GM19023 (cell line): ENCODE results near the gene FAM169A.
"Not testable (repeated sequence)": the region's sequence is repeated elsewhere in the genome, so short reads cannot be mapped to it uniquely, and the experiment has no call there.

ENCODE experiments used
- ATAC-seq: cut with Tn5 transposase; IDR thresholded peaks from one replicate; pipeline ENCODE4 v1.9.1; 2021; ENCODE audit warnings: mild to moderate bottlenecking, moderate library complexity; ENCODE audit not compliant: unreplicated experiment

Gene FAM169A, protein sequence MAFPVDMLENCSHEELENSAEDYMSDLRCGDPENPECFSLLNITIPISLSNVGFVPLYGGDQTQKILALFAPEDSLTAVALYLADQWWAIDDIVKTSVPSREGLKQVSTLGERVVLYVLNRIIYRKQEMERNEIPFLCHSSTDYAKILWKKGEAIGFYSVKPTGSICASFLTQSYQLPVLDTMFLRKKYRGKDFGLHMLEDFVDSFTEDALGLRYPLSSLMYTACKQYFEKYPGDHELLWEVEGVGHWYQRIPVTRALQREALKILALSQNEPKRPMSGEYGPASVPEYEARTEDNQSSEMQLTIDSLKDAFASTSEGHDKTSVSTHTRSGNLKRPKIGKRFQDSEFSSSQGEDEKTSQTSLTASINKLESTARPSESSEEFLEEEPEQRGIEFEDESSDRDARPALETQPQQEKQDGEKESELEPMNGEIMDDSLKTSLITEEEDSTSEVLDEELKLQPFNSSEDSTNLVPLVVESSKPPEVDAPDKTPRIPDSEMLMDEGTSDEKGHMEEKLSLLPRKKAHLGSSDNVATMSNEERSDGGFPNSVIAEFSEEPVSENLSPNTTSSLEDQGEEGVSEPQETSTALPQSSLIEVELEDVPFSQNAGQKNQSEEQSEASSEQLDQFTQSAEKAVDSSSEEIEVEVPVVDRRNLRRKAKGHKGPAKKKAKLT

DNA sequence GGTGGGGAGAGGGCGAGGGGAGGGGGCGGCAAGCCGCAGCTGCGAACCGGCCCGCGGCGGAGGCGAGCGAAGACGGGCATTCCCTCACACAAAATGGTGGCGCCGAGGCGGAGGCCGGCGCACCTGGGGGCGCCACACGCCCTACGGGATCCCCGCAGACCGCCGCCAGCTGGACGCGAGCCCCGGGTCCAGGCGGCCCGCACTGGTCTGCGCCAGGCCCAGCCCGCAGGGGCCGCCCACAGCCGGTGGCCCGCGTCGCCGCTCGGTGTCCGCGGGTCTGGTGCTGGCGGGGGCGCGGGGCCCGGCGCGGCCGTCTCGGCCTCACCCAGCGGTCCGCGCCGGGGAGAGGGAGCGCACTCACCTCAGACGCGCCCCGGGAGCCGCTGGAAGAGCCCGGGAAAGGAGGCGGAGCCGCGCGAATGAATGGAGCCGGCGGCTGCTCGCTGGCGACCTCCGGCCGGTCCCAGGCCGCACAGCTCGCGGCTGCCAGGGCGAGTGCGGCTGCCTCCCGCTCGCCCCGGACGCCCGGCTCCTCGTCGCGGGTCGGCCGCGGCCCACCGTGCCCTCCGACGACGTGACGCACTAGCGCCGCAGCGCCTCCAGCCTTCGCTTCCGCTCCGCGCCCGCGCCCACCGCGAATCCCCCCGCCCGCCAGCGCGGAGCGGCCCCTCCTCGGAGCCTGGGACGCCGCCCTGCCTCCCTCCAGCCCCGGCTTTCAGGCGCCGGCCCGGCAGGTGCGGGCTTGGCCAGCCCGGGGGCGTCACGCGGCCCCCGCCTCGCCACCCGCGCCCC is at the start of gene FAM169A:
FAM169A (minus strand) TSS at position 584 of the 792 bp plus-strand sequence. CDS start 24,711 bp downstream, outside the sequence.
- ATAC-seq: peak; percentile 61

DNA sequence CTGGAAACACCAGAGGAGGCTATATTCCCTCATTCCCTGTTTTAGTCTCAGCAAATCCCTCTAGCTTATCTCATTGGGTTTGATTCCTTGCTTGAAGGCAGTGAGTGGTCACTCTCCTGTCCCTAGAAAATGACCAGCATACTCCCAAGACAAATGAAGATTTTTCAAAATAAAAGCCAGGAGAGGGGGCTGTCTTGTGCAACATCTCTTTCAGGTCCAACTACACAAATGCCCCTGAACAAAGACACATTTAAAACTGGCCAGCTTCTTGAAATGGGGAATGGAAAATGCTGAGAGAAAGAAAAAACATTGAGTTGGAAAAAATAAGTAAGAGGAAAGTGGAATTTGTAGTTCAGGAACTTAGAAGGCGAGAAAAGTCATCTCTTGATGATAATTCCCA is 49.3 kb upstream of the FAM169A start:
- no peak for ATAC-seq

DNA sequence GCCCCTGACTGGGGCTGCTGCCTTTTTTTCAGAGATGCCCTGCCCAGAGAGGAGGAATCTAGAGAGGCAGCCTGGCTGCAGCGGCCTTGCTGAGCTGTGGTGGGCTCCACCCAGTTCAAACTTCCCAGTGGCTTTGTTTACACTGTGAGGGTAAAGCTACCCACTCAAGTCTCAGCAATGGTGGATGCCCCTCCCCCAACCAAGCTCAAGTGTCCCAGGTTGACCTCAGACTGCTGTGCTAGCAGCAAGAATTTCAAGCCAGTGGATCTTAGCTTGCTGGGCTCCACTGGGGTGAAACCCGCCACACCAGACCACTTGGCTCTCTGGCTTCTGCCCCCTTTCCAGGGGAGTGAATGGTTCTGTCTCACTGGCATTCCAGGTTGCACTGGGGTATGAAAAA is 45.2 kb upstream of the FAM169A start:
- ATAC-seq: not testable (repeated sequence)

DNA sequence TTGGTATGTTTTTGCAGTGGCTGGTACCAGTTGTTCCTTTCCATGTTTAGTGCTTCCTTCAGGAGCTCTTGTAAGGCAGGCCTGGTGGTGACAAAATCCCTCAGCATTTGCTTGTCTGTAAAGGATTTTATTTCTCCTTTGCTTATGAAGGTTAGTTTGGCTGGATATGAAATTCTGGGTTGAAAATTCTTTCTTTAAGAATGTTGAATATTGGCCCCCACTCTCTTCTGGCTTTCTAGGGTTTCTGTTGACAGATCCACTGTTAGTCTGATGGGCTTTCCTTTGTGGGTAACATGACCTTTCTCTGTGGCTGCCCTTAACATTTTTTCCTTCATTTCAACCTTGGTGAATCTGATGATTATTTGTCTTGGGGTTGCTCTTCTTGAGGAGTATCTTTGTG is 43.7 kb upstream of the FAM169A start:
- ATAC-seq: not testable (repeated sequence)

DNA sequence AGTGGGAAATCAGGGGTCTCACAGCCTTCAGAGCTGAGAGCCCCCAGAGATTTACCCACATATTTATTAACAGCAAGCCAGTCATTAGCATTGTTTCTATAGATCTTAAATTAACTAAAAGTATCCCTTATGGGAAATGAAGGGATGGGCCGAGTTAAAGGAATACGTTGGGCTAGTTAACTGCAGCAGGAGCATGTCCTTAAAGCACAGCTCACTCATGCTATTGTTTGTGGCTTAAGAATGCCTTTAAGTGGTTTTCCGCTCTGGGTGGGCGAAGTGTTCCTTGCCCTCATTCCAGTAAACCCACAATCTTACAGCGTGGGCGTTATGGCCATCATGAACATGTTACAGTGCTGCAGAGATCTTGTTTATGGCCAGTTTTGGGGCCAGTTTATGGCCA is 42.0 kb upstream of the FAM169A start:
- ATAC-seq: not testable (repeated sequence)

DNA sequence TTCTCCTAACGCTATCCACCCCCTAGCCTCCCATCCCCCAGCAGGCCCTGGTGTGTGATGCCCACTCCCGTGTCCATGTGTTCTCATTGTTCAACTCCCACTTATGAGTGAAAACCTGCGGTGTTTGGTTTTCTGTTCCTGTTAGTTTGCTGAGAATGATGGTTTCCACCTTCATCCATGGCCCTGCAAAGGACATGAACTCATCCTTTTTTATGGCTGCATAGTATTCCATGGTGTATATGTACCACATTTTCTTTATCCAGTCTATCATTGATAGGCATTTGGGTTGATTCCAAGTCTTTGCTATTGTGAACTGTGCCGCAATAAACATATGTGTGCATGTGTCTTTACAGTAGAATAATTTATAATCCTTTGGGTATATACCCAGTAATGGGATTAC is 38.5 kb upstream of the FAM169A start:
- not testable (repeated sequence) for ATAC-seq

DNA sequence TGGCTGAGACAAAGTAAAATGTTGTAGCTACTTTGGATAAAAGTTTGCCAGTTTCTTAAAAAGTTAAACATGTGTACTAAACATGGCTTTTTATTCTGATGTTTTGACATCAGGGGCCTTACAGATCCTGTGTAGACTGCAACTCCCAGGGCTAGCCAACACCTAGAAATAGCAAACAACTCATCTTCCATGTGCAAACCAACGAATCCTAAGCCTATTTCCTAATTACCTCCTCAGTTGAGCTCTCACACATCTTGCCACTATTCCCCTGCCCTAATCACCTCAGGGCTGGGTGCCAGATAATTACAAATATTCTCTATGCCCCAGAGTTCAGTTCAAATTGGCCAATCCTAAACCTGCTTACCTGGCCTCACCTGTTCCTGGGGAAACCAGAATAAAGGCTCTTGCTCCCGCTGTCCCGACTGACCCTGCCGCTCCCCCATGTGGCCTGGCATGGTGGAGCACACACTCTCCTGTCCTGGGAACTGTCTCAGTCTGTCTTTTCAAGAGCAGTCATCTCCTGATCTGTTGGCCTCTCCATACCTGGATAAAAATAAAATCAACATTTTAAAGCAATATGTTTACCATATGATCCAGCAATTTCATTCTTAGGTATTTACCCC is 37.1 kb upstream of the FAM169A start:
- no peak for ATAC-seq

DNA sequence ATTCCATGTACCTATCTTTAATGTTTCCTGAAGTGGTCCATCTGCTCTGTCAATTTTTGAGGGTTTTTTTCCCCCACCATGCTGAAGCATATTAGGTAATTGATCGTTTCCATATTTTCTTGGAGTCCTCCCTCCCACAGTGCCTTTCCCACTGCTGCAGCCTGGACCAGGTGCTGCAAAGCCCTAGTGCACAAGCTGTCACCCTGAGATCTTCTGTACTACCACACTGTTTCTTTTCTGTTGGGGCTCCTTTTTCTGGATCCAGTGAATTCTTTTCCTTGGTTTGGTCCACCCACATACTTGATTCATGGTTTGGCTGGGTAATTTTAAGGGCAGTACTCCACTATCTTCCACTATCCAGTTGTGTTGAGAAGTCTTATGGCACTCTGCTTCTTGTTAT is 30.9 kb upstream of the FAM169A start:
- ATAC-seq: no peak

DNA sequence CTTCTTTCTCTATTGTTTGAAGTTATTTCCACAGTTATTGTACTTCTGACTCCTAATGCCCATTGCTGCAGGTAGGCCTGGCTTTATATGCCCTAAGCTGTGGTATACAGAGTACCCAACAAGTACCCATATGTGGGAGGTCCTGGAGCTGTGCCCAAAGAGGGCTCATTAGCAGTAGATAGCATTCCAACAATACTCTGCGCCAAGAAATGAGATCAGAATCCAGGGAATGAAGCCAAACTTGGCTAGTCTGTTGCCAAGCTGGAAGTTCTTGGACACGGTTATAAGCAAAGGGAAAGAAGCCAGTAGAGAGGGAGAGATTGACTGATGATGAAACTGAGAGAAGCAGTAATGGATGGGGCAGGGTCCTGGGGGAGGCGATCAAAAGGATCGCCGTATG is 29.7 kb upstream of the FAM169A start:
- no peak for ATAC-seq

DNA sequence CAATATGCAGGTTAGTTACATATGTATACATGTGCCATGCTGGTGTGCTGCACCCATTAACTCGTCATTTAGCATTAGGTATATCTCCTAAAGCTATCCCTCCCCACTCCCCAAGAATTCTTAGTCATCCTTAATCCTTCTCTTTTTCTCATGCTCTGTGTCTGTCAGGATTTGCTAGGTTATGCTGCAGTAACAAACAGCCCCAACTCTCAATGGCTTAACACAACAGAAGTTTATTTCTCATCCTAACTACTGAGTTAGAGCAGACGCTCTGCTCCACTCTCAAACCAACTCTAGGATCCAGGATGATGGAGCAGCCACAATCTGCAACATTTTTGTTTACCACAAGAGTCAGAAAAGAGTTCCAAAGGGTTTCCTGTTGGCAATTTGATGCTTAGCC is 28.2 kb upstream of the FAM169A start:
- no peak for ATAC-seq

DNA sequence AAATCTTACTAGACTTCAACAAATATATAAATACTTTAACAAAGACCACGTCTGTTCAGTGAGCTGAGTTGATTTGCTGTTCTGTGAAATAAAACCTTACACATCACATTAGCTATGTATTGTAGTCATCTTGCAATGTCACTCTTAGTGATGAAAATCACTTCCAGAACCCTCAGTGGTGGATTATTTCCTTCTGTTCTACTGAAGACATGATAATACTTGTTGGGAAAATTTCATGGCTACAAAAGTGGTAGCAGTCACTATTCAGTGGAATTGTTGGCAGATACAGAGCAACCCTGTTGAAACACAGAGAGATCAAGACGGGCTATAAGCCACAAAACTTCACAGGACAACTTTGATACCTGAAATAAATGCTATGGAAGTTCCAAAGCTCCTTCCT is 26.7 kb upstream of the FAM169A start:
- ATAC-seq: no peak

DNA sequence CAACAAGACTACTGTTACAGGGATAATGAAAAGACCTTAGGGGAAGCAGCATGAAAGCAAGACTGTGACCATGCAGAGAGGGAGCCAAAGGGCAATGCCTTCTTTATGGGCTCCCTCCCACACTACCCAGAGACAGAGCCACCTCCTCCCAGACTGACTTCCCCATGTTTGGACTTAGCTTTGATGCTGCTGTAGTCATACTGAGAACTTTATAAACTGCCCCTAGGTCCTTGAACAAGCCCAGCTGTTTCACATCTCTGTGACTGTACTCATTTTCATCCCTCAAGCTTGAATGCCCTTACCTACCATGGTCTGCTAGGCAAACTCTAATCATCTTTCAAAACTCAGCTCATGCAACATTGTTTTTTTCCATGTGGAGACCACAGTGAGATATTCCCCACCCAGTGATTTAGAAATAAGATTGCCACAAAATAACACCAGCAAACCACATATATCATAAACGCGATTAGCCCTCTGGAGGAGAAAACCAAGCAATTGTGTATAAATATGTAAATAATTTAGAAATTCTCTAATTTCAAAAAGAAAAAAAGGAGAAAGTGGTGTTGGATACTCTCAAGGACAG is 23.4 kb upstream of the FAM169A start:
- peak; percentile 80 for ATAC-seq

DNA sequence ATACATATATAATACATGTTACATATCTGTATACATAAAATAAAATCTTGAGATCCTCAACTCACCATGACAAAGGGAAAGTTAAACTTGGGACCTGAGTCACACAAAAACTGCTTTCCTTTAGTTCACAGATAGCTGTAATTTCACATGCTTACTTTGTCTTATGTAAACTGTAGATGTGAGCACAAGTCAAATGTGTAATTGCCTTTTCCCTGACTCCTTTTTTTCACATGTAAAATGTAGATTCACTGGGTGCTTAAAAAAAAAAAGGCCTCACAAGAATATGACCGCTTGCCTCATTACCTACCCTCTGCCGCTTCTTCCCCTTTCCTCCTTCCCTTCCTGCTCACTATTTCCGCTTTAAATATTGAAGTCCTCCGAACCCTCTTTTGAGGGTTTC is 21.9 kb upstream of the FAM169A start:
- ATAC-seq: no peak

DNA sequence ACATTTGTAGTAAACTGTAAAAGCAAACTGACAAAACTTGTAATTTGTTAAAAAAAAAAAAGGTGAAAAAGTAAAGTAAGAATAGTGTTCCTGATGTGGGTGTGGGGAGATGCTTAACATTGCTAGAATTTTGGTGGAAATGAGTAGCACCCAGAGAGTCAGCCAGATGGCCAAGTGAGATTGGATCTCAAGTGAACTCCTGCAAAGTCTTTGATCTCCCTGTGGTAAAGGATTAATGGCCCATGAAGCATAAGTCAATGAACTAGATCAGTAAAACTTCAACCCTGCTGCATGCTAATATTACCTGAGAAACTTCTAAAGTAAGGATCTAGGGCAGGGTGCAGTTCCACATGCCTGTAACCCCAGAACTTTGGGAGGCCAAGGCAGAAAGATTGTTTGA is 19.0 kb upstream of the FAM169A start:
- ATAC-seq: no peak

DNA sequence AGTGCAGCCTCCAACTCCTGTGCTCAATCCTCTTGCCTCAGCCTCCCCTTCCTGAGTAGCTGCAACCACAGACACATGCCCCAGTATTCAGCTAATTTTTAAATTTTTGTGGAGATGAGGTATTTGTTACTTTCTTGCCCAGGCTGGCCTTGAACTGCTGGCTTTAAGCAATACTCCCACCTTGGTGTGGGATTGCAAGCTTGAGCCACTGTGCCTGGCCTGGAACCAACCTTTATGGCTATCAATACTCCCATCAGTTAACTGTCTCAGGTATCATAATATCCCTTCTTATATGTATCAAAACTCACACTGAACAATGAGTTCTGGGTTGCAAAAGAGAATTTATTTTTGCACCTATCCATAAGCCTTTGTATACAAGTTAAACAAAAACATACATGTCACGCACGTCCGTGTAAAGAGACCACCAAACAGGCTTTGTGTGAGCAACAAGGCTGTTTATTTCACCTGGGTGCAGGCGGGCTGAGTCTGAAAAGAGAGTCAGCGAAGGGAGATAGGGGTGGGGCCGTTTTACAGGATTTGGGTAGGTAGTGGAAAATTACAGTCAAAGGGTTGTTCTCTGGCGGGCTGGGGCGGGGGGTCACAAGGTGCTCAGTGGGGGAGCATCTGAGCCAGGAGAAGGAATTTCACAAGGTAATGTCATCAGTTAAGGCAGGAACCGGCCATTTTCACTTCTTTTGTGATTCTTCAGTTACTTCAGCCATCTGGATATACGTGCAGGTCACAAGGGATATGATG is 16.4 kb upstream of the FAM169A start:
- ATAC-seq: not testable (repeated sequence)

DNA sequence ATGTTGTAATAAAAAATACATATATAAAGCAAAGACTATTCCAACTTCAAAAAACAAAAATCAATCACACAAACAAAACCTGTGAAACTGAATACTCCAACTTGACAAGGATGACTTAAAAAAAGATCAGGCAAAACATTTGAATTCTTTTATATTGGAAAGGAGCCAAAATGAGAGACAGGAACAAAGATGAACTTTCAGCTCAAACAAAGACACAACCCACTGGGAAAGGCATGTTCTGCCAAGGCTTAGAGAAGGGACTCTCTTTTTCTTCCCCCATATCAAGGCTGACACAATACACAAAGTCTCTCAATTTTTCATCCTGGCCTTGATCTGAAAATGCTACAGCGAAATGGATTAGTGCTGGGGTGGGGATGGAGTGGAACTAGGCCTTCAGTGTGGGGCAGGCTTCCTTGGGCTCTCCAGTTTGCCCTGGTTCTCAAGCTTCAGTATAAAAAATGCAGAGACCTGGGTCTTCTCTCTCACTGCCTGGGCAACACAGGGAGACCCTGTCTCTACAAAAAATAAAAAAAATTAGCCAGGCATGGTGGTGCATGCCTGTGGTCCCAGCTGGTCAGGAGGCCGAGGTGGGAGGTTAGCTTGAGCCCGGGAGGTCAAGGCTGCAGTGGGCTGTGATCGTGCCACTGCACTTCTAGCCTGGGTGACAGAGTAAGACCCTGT is 11.6 kb upstream of the FAM169A start:
- no peak for ATAC-seq

DNA sequence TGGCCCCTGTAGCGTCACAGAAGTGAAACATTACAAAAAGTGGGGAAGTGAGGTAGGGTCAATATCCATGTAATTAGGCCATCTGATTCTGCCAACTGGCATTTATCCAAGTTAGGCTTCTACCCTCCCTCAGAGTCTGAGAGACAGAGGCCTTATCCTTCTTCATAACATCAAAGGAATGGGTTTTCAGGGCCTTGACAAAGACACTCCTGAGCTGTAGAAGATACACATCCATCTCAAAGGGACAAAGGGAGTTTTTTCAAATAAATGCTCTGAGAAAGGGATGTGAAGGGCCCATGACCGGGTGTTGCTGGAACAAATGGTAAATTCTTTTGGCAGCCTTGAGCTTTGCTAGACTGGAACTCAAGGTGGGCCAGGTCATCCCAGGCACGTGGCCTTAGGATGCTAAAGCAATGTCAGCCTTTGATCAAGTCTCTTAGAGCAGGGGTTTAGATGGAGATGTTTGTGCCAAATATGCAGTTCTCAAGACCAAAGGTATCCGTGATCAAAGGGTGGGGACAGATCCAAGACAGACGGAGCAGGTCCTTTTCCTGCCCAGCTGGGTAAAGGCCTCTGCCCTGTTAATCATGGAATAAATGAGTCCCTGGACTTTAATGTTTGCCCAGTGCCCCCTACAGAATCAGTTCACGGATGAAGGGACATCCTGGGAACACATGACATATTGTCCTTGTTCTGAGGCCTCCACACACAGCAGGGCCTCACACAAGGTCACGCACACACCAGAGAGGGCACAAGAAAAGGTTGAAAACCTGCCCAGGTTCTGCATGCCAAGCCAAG is 10.0 kb upstream of the FAM169A start:
- ATAC-seq: no peak

DNA sequence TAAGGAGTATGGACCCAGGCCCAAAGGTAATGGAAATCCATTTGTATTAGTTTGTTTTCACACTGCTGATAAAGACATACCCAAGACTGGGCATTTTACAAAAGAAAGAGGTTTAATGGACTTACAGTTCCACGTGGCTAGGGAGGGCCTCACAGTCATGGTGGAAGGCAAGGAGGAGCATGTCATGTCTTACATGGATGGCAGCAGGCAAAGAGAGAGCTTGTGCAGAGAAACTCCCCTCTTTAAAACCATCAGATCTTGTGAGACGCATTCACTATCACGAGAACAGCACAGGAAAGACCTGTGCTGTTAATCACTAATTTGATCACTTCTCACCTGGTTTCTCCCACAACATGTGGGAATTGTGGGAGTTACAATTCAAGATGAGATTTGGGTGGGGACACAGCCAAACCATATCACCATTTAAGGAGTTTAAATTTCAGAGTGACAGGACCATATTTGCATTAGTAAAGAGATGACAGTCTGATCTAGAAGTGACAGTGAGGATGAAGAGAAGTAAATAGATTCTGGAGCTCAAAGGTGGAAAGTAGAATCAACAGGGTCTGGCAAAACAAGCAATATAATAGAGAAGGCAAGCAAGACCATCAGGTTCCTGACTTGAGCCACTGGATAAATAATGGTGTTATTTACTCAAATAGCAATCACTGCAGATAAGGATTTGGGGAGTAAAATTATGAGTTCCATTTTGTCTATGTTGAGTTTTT is 7.5 kb upstream of the FAM169A start:
- ATAC-seq: no peak
